NCI-H187 (cell line): ENCODE data around the gene LEFTY2.
A peak's percentile ranks its signal among the peaks of the same experiment; 100 is the strongest.
"Not testable (repeated sequence)": the region's sequence is repeated elsewhere in the genome, so short reads cannot be mapped to it uniquely, and the experiment has no call there.

ENCODE experiments used
- DNase-seq, 2 experiments: peaks; one replicate each; lab custom pipeline; 2025; lab: John Stamatoyannopoulos, UW

The LEFTY2 gene

GRCh38 chr1:225941187-225941941, at the start of gene LEFTY2:
LEFTY2 (minus strand) TSS chr1:225941220; CDS start chr1:225941140, 80 bp downstream.
- DNase-seq = no peak

- no peak for DNase-seq
Measured at GRCh38 chr1:225987491-225988316, 46.7 kb upstream of the LEFTY2 start.

- no peak for DNase-seq
Measured at GRCh38 chr1:225981714-225982113, 40.7 kb upstream of the LEFTY2 start.

GRCh38 chr1:225980005-225980836, 39.2 kb upstream of the LEFTY2 start:
- DNase-seq = no peak

- DNase-seq = no peak
Measured at GRCh38 chr1:225979421-225979820, 38.4 kb upstream of the LEFTY2 start.

- DNase-seq = no peak
Measured at GRCh38 chr1:225977937-225978748, 37.1 kb upstream of the LEFTY2 start.

GRCh38 chr1:225975146-225975545, 34.1 kb upstream of the LEFTY2 start:
- DNase-seq = not testable (repeated sequence)

- no peak for DNase-seq
Measured at GRCh38 chr1:225974454-225974853, 33.4 kb upstream of the LEFTY2 start.

GRCh38 chr1:225973158-225973557, 32.1 kb upstream of the LEFTY2 start:
- DNase-seq = peak; percentile 22 to 51

GRCh38 chr1:225972344-225973152, 31.5 kb upstream of the LEFTY2 start:
- DNase-seq = no peak

- not testable (repeated sequence) for DNase-seq
Measured at GRCh38 chr1:225970592-225971157, 29.7 kb upstream of the LEFTY2 start.

- DNase-seq = not testable (repeated sequence)
Measured at GRCh38 chr1:225969751-225970150, 28.7 kb upstream of the LEFTY2 start.

GRCh38 chr1:225965231-225965630, 24.2 kb upstream of the LEFTY2 start:
- DNase-seq = no peak

GRCh38 chr1:225963735-225964530, 22.9 kb upstream of the LEFTY2 start:
- DNase-seq = no peak

- no peak for DNase-seq
Measured at GRCh38 chr1:225962440-225962975, 21.5 kb upstream of the LEFTY2 start.

- DNase-seq = no peak
Measured at GRCh38 chr1:225961659-225962439, 20.8 kb upstream of the LEFTY2 start.

GRCh38 chr1:225958041-225958440, 17.0 kb upstream of the LEFTY2 start:
- DNase-seq = no peak

GRCh38 chr1:225954753-225955152, 13.7 kb upstream of the LEFTY2 start:
- DNase-seq = no peak
